RPMI7951 (cell line): ENCODE measurements around the gene UBE2E3. TPM values are rescaled to one million over a fixed set of nuclear protein-coding genes. Genes with fewer than 3 reads are reported as not detected.
A peak's percentile ranks its signal among the peaks of the same experiment; 100 is the strongest.
"Not testable (repeated sequence)": the region's sequence is repeated elsewhere in the genome, so short reads cannot be mapped to it uniquely, and the experiment has no call there.

ENCODE experiments used
- DNase-seq: peaks from one replicate; pipeline ENCODE4 v3.0.0-alpha.2; 2012; ENCODE audit warnings: low read depth
- total RNA-seq: library from RNA; depleted of rRNA; stranded (reverse); fragments of >200 nt; shearing (Covaris generic); gene quantifications from 2 replicates; pipeline ENCODE4 v1.2.3, GENCODE V29; 2014

The UBE2E3 gene
- total RNA-seq, 1 experiment from 2014 or later: 181 TPM

GRCh38 chr2:181036445-181036844, 56.0 kb downstream of the UBE2E3 start:
- no peak for DNase-seq

GRCh38 chr2:181036848-181037603, 56.6 kb downstream of the UBE2E3 start:
- peak; percentile 67 for DNase-seq

GRCh38 chr2:181037922-181038321, 57.5 kb downstream of the UBE2E3 start:
- peak; percentile 50 for DNase-seq

GRCh38 chr2:181038796-181039195, 58.4 kb downstream of the UBE2E3 start:
- DNase-seq: no peak

- not testable (repeated sequence) for DNase-seq
These were observed 60.4 kb downstream of the UBE2E3 start for GRCh38 chr2:181040839-181041238.

GRCh38 chr2:181041661-181042060, 61.3 kb downstream of the UBE2E3 start:
- DNase-seq: no peak

GRCh38 chr2:181042706-181043105, 62.3 kb downstream of the UBE2E3 start:
- DNase-seq: no peak

DNA sequence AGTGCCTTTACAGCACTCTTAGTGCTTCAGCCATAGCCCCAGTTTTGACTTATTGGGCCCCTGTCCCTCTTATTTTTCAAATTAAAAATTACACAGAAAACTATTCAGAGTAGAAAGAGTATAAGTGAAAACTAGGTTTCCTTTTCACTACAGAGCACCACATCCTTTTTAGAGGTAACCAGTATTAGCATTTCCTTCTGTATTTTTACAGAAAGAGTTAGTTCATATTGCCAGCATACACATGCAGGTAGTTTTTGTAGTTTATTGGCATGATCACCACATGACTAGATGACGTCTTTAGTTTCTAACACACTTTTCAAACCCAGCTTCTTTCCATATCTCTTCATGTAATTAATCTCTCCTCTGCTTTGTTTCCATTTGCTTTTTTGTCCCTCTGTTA, 66.4 kb downstream of the UBE2E3 start:
- DNase-seq: no peak

- peak; percentile 9 for DNase-seq
These were observed 67.4 kb downstream of the UBE2E3 start for GRCh38 chr2:181047829-181048228.

GRCh38 chr2:181051861-181052522, 71.6 kb downstream of the UBE2E3 start:
- DNase-seq: no peak

DNA sequence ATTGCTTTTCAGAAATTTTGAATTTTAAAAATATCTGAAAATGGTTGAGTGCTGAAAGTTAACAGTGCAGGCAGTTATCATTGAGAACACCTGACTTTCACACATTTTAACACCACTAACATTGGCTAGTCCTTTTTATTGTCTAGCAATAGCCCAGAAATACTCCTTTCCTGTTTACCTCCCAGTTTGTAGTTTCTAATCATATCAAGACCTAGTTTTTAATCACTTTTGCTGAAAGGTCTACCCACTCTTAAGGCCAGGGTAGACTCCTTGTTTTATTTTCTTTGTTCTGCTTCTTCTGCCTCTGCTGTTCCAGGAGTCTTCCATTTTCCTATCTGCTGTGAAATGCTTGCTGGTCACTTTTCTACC, 72.1 kb downstream of the UBE2E3 start:
- DNase-seq: no peak

- no peak for DNase-seq
These were observed 73.9 kb downstream of the UBE2E3 start for GRCh38 chr2:181054256-181054655.

DNA sequence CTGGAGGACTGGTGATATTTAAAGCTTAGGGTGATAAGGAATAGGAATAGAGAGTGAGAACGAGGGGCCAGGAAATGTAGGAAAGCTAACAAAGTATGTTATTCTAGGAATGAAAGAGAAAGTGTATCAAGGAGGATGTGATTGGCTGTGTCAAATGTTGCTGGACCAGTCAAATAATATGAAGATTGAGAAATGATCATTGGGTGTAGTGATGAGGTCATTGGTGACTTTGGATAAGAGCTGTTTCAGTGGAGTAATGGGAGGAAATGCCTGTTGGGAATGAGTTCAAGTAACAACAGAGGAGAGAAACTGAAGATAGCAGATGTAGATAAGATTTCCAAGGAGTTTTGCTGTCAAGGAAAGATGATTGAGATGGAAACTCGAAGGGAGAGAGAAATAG, 74.4 kb downstream of the UBE2E3 start:
- peak; percentile 32 for DNase-seq

DNA sequence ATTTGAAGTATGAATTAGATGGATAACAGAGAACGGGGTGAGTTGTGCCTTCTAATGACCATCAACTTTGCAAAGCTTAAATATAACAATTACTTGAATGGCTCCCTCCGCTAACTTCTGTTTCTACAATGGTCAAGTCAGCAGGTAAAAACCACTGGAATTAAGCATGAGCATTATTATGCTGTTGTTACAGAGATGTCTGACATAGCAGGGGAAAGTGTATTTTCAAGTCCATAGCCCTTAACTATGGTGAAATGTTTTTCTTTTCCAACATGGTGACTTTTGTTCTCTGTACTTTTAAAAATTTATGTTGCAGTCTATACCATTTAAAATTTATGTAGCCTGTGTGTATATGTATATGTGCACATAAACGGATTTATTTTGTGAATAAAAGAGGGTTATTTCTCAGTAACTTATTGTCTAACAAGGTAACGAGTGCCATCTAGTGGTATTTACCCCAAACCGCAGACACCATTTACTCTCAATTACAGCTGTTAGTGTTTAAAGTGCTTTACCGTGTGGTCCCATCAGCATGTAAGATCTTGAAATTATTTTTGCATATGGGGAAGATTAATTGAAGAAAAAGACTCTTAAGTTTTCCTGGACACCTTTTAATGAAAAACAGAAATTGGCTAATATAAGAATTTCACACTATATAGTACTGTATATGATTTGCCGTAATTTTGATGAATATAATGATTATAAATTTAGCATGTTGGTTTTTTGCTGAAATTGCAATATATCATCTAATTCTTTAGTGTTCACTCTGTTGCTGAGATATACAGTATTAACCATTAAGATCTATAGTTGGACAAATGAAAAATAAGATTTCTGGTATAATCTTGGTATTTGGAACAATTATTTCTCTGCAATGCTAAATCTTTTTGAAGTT, 78.2 kb downstream of the UBE2E3 start:
- DNase-seq: peak; percentile 38

GRCh38 chr2:181063696-181064095, 83.3 kb downstream of the UBE2E3 start:
- peak; percentile 26 for DNase-seq

DNA sequence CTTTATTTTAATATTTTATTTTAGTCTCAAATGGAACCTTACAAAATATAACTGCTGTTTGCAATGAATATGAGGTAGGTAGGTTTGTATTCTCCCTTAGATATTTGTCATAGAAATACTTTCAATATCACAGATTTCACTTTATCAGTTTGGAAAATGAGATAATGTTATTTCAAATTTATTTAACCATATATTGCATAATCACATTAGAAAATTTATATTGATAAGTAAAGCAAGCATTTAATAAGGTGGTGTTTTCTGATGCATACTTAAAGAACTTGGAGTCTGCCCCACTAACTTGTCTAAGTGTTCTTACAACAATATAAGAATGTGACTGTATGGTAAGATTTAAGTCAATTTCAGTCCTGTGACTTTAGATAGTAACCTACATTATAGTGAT, 85.1 kb downstream of the UBE2E3 start:
- no peak for DNase-seq

- no peak for DNase-seq
These were observed 85.9 kb downstream of the UBE2E3 start for GRCh38 chr2:181066333-181066732.

DNA sequence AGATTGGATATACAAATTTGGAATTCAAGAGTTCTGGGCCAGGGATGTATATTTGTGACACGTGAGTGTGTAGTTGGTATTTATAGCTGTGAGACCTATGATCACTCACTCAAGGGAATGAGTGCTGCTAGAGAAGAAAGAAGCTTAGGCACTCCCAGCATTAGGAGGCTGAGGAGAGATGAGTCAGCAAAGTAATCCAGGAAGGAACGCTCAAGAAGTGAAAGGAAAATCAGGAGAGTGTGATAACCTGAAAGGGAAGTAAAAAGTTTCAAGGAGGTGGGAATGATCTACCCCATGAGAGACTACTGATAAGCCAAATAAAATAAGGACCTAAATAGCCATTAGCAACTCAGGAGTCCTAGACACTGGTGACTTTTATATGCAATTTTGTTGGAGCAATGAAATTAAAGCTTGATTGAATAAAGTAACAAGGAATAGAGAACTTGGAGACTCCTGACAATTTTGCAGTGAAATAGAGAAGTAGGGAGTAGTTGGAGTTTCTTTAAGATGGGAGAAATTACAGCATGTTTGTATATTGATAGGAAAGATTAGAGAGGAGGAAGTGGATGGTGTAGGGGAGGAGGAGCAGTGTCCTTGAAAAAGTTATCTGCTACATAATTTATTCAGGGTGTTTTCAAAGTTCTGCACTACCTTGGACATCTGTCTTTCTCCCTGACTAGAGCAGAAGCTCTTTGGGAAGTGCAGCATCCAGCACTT, 89.9 kb downstream of the UBE2E3 start:
- DNase-seq: peak; percentile 67

- DNase-seq: no peak
These were observed 90.4 kb downstream of the UBE2E3 start for GRCh38 chr2:181070836-181071200.

DNA sequence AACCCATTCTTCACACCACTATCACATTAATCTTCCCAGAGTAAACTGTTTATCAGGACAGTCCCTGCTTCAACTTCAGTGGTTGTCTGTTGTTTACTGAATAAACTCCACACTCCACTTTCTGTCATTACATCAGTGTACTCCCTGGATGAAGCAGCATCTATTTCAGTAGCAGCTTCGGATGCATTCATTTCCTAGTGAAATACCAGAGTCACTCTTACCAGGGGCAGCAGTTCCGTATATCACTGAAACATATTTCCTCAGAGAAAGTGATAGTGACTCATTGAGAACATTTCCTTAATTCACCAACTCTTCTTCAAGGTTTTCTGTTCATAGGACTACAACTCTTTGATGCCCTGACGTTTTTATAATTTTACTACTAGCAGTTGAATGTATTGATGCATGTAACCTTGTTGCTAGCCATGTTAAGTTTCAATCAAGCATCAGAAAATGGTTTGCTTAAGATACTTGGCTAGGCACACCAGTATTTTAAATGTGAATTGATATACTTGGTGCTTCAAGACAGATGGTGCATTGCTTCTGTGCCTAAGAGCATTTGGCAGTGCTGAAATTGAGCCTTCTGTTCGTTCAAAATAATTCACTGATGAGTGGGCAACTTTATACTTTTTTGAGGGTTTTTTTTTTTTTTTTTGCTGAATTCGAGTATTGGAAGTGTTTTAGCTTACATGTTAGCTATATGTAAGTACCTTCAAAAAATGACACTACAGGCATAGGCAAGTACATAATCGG, 92.3 kb downstream of the UBE2E3 start:
- no peak for DNase-seq

GRCh38 chr2:181073896-181074295, 93.5 kb downstream of the UBE2E3 start:
- no peak for DNase-seq
